ENCODE data around the gene HTRA3.

HTRA3 gene

DNA sequence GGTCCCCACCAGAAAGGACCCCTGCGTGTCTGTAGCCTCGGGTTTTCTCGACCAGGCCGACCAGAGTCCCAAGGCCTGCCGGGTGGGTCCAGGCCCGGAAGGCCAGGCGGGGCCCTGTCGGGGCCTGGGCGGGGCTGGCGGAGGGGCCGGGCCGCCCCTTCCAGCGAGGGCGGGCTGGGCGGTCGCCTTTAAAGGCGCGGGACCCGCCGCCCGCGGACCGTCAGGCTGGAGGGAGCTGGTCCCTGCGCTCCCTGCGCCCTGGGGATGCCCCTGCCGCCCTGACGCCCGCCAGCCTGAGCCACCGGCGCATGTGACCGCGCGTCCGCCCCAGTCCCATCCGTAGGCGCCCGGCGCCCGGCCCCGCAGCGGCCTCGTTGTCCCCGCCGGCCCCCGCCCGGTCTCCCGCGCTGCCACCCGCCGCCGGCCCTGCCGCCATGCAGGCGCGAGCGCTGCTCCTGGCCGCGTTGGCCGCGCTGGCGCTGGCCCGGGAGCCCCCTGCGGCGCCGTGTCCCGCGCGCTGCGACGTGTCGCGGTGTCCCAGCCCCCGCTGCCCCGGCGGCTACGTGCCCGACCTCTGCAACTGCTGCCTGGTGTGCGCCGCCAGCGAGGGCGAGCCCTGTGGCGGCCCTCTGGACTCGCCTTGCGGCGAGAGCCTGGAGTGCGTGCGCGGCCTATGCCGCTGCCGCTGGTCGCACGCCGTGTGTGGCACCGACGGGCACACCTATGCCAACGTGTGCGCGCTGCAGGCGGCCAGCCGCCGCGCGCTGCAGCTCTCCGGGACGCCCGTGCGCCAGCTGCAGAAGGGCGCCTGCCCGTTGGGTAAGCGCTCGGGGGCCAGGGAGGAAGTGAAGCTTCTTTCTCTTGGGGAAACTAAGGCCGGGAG lies at the start of gene HTRA3:
HTRA3 (plus strand) TSS at position 220 of the 883 bp plus-strand sequence; CDS start at position 435, 215 bp downstream.
- peak; percentile 63 for DNase-seq (ENCODE audit: low spot score)

DNA sequence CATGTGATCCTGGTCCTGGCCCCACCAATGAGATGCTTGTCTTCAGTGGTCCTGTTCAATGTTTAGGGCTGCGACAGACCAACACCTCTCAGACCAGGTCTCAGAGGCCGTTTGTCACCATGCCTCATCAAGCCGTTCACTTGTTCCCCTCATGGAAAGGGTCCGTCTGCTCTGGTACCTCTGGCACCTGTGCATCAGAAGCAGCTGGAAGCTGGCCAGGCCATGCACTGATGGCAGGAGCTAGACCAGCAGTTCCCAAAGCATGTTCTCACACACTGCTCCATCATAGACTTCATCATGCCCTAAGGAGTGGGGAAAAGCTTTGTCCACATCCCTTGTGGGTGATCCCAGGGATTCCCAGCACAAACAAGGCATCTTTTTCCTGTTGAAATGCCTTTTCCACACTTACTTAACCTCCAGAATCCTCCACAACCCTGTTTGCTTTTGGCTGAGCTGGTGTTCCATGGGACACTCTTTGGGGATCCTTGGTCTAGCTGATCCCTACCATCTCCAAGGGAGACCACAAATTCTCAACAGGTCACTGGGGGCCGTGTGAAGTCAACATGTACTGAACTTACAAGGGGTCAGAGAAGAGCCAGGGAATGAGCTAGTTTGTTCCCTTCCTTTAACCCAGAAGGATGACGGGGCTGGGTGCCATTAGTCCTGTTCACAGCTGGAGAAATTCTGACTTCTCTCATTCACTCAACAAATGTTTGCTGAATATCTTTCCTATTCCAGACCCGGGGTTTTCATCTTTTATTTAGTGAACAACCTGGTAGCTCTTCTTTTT lies 48.7 kb upstream of the HTRA3 start:
- no peak for DNase-seq (ENCODE audit: low spot score)

DNA sequence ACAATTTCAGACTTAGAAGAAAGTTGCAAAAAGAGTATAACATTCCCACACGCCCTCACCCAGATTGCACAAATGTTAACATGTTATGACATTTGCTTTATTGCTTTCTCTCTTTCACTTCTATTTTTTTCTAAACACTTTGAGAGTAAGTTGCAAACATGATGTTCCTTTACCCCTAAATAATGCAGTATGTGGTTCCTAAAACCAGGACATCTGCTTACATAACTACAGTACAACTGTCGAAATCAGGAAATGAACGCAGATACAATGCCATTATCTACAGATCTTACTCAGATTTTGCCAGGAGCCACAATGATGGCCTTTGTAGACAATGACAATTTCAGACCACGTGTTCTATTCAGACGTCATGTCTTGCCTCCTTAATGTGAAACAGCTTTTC lies 48.1 kb upstream of the HTRA3 start:
- peak; percentile 49 for DNase-seq (ENCODE audit: low spot score)

DNA sequence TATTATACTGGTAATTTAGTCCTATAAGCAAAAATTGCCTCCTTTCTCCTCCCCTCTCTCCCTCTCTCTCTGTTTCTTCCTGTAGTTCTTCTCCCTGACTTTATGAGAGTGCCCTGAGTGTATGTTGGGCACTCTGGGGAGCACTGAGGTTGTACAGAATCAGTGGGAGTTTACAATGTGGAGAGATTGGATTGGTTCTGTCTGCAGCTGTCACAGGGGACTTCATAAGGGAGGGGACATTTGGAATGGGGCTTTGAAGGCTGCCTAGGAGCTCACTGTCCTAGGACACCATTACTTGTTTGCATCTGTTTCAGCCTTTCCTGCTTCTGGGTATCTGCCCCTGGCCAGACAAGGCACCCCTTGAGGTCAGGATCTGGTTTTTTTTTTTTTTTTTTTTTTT lies 47.6 kb upstream of the HTRA3 start:
- DNase-seq (ENCODE audit: low spot score), result no peak

DNA sequence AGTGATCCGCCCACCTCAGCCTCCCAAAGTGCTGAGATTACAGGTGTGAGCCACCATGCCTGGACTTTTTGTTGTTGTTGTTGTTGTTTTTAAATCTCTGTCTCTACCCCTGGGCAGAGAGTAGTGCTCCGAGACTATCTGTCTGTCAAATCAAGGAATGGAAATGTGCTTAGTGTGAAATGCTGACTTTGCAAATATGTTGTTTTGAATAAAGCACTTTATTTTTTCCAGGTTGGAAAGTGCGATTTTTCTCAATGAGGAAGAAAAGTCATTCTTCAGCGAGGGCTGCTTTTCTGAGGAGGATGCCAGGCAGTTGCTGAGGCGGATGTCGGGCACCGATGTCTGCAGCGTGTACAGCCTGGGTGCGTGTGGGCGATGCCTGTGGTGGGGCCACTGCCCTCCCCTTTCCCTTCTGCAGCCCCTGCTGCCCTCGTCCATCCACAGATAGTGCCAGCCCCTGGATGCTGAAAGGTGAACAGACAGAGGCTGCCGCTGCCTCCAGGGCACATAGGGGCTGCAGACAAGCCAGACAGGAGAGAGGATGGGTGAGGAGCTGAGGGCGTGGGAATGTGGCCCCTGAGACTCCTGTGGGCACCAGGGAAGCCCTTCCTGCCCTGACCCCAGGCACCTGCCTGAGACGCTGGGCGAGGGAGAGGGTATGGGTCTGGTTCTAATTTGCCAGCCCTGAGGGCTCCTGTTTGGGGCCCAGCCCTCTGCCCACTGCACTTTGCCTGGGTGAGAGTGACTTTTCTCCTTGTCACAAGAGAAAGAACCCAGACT lies 46.8 kb upstream of the HTRA3 start:
- no peak for DNase-seq (ENCODE audit: low spot score)

DNA sequence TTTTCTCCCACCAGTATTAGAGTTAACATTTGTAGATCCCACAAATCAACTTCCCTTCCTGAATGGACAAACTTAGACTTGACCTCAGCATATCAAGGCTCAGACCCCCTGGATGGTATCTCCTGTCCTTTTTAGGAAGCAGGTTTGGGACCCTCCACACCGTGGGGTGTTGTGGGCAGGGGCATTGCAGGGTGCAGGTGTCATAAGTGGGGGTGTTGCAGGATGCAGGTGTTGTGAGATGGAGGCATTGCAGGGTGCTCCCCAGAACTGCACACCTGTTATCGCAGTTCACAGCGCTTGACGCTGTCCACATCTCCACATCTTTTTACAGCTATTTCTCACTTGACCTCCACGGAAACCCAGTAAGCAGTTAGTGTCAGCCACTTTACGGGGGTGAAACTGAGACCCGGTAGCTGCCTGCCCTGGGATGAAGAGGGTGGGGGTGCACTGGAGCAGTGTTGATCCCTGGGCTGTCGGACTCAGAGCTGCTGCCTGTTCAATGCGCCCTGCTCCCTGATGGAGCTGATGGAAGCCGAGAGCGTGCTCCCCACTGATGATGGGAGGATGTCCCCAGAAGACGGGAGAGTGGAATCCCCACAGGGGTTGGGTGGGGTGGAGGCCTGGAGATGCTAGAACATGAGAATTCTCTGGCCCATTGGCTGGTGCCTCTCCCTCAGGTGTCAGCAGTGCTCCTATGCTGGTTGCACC lies 45.1 kb upstream of the HTRA3 start:
- DNase-seq (ENCODE audit: low spot score), result no peak

DNA sequence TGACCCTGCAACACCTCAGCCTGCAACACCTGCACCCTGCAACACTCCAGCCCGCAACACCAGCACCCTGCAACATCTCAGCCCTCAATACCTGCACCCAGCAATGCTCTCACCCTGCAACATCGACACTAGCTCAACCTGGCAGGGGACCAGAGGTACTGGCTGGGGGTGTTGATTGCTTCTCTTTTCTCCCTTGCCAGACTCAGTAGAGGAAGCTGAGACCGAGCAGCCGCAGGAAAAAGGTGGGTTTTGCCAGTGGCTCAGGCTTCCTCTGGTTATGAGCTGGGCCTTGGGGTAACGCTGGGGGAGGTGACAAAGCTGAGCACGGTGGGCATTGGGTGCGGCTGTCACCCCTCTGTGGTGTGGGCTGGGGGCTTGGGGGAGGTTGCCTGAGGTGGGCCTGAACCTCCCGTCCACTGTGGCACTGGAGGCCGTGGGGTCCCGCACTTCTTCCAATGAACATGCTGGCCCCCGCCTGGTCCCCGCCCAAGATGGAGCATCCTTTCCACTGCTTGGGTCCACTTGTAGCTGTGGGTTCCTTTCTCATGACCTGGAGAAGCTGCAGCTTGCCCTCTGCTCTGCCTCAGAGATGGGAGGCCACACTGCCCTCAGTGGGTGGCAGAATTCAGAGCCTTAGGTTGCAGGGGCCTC lies 44.5 kb upstream of the HTRA3 start:
- DNase-seq (ENCODE audit: low spot score), result no peak

DNA sequence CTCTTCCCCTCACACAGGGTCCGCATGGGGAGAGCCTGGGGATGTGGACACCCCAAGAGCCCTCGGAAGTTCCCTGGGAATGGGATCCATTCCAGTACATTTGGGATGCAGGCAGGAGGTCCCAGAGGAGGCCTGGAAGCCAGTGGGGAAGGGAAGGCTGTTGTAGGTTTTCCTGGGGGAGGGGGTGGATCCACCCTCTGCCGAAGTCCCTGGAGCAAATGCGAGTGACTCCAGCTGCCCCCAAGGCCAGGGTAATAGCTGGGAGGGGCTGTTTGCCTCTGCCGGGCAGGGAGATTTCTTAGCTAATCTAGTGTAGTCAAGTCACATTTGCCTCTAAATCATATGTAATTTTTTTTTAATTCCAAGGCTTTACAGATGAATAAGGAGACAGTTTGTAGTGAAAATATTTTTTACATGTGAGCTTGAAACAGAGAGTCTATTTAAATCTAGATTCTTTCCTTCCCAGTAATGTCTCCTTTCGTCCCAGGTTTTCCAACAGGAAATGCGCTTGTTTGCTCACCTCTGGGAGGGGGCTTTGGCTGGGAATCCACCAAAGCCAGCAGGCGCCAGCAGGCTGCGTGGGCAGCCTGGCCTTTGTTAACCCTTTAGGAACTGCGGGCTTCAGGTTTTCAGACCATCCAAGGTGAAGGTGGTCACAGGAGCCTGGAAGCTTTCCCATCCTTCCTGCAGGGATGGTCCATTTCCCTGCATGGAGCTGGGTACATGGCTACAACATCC lies 43.7 kb upstream of the HTRA3 start:
- DNase-seq (ENCODE audit: low spot score), result no peak

DNA sequence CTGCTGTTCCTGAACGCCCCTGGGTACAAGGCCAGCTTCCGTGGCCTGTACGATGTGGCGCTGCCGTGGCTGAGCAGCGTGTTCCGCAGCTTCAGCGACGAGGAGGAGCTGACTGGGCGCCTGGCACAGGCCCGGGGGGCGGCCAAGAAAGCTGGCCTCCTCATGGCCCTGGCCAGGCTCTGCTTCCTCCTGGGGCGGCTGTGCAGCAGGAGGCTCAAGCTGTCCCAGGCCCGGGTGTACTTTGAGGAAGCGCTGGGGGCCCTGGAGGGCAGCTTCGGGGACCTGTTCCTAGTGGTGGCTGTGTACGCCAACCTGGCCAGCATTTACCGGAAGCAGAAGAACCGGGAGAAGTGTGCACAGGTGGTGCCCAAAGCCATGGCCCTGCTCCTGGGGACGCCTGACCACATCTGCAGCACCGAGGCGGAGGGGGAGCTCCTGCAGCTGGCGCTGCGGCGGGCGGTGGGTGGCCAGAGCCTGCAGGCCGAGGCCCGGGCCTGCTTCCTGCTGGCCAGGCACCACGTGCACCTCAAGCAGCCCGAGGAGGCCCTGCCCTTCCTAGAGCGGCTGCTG lies 42.3 kb upstream of the HTRA3 start:
- DNase-seq (ENCODE audit: low spot score), result no peak

DNA sequence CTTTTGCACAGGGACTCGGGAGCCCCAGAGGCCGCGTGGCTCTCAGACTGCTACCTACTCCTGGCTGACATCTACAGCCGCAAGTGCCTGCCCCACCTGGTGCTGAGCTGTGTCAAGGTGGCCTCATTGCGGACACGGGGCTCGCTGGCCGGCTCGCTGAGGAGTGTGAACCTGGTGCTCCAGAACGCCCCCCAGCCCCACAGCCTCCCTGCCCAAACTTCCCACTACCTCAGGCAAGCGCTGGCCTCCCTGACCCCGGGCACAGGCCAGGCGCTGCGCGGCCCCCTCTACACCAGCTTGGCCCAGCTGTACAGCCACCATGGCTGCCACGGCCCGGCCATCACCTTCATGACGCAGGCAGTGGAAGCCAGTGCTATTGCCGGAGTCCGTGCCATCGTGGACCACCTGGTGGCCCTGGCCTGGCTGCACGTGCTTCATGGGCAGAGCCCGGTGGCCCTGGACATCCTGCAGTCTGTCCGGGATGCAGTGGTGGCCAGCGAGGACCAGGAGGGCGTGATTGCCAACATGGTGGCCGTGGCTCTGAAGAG lies 41.7 kb upstream of the HTRA3 start:
- DNase-seq (ENCODE audit: low spot score), result no peak

DNA sequence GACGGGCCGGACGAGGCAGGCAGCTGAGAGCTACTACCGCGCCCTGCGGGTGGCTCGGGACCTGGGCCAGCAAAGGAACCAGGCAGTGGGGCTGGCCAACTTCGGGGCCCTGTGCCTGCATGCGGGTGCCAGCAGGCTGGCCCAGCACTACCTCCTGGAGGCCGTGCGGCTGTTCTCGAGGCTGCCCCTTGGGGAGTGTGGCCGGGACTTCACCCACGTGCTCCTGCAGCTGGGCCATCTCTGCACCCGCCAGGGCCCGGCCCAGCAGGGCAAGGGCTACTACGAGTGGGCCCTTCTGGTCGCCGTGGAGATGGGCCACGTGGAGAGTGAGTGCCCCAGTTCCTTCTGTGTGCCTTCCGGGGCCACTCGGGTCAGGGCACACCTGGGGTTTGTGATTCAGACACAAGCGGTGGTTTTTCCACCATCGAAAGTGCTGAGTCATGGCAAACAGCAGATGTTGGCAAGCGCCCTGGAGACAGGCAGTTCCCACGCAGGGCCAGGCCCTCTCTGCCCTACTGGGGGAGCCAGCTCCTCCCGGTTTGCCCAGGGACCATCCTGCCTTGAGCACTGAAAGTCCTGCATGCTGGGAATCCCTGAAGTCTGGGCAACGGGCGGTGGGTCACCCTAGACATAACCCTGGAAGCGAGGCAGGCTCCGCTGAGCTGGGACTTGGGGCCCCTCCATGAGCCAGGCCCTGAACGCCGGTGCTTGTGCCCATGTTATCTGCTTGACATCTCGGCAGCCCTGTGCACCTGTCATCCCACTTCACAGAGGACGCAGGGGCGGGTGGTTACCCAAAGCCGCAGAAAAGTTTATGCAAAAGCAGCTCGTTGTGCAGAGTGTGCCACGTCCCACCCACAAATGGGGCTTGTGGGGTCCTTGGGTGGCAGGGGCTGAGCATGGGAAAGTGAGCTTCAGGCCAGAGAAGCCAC lies 41.0 kb upstream of the HTRA3 start:
- peak; percentile 76 for DNase-seq (ENCODE audit: low spot score)

DNA sequence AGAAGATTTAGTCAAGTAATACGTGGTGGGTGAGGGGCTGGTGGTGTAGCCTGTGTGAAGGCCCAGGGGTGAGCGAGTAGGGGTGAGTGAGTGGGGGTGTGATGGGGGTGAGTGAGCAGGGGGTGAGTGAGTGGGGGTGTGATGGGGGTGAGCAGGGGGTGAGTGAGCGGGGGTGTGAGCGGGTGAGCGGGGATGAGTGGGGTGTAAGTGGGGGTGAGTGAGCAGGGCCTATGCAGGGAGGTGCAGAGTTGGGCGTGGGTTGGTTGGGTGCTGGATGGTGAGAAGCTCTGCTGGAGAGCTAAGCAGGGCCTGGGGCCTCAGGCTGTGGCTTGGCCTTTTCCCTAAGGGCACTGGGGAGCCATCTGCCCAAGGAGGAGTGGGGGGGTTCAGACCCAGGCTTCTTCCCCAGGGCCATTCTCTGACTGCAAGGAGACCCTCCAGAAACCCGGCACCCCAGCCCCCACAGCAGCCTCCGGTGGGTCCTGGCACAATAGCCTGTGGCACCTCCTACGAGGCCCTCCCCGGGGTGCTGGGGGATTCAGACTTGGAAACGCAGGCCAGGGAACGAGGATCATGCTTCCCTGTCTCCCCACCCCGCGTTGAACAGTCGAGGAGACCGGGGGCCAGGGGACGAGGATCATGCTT lies 40.1 kb upstream of the HTRA3 start:
- no peak for DNase-seq (ENCODE audit: low spot score)

DNA sequence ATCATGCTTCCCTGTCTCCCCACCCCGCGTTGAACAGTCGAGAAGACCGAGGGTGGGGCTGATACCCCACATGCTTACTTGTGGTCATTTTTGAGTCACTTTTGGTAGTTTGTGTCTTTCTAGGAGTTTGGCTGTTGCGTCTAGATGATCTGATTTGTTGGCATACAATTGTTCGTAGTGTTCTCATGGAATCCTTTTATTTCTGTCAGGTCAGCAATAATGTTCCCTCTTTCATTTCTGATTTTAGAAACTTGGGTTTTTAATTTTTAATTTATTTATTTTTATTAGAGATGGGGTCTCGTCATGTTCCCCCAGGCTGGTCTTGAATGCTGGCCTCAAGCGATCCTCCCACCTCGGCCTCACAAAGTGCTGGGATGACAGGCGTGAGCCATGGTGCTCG lies 39.5 kb upstream of the HTRA3 start:
- no peak for DNase-seq (ENCODE audit: low spot score)

DNA sequence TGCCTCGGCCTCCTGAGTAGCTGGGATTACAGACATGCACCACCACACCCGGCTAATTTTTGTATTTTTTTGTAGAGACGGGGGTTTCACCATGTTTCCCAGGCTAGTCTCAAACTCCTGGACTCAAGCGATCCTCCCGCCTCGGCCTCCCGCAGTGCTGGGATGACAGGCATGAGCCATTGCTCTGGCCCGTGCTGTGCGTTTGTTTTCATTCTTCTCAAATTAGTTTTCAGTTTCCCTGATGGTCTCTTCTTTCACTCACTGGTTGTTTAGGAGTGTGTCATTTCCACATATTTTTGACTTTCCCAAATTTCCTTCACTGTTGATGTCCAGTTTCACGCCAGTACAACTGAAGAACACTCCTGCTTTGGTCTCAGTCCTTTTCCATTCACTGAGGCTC lies 38.7 kb upstream of the HTRA3 start:
- no peak for DNase-seq (ENCODE audit: low spot score)

DNA sequence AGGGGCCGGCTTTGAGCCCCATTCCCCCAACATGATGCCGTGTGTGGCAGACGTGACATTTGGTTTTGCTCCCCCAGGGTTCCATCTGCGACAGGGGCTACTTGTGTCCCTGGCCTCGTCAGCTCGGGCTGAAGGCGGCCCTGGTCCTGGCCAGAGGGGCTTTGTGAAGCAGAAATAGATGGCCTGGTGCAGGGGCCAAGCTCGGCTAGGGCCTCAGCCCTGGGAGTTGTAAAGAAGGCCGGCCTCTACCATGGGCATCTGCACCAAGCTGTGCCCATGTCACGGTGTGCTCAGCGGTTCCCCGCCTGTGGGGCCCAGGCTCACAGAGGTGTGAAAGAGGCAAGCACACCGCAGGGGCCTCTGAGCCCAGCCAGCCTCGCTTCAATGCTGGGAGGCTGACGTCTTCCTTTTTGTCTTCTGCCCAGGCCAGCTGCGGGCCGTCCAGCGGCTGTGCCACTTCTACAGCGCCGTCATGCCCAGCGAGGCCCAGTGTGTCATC lies 38.0 kb upstream of the HTRA3 start:
- no peak for DNase-seq (ENCODE audit: low spot score)

DNA sequence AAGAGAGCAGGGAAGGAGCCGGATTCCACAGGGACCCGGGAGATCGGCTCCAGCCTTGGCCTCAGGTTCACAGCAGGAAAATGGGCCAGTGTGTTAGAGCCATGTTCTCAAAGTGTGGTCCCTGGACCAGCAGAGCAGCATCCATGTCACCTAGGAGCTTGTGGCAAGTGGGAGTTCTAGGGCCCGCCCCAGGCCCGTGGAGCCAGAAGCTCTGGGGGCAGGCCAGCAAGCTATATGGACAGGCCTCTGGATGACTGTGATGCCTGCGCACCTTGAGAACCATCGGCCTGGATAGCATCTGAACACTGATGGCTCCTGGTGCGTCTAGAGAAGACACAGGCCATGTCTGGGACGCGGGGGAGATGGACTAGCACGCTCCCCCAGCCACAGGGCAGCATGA lies 36.8 kb upstream of the HTRA3 start:
- DNase-seq (ENCODE audit: low spot score), result no peak

DNA sequence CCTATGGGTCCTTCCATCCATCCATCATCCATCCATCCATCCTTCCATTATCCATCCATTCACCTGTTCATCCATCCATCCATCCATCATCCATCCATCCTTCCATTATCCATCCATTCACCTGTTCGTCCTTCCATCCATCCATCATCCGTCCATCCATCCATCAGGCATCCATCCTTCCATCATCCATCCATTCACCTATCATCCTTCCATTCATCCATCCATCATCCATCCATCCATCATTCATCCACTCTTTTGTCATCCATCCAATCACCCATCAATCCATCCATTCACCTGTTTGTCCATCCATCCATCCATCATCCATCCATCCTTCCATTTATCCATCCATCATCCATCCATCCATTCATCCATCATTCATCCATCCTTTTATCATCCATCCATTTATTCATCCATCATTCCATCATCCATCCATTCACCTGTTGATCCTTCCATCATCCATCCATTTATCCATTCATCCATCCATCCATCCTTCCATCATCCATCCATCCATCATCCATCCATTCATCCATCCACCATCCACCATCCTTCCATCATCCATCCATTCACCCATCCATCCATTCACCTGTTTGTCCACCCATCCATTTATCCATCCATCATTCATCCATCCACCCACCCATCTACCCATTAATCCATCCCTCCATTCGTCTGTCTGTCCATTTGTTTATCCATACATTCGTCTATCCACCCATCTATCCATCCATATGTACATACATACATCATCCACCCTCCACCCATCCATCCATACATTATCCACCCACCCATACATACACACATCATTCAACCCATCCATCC lies 35.7 kb upstream of the HTRA3 start:
- no peak for DNase-seq (ENCODE audit: low spot score)

All from AG08395 (cell line).